Uterus (tissue), 4 donors: ENCODE measurements around the gene CACNA1A. TPM values are rescaled to one million over a fixed set of nuclear protein-coding genes. Genes with fewer than 3 reads are reported as not detected.
"Not testable (repeated sequence)": the region's sequence is repeated elsewhere in the genome, so short reads cannot be mapped to it uniquely, and the experiment has no call there.

Experiments used
- DNase-seq, 2 donors: peaks; one replicate each; pipeline ENCODE4 v3.0.0-alpha.2; 2019 to 2020
- H3K27ac ChIP-seq, 2 donors: fragments of 200-600 bp; sonication (generic); 1 replicate in 1 of 2; 2 replicates in 1 of 2; pipeline ENCODE4 v1.5.1; 2016 to 2018
- H3K27me3 ChIP-seq, 2 donors: fragments of 200-600 bp; sonication (generic); one replicate each; pipeline ENCODE4 v1.5.1; 2018 to 2019; ENCODE audit warnings: control low read depth in 1 of 2
- H3K36me3 ChIP-seq, 2 donors: fragments of 200-600 bp; sonication (generic); one replicate each; pipeline ENCODE4 v1.5.1; 2019; ENCODE audit warnings: control low read depth in 1 of 2
- H3K4me1 ChIP-seq, 2 donors: fragments of 200-600 bp; sonication (generic); one replicate each; pipeline ENCODE4 v1.5.1; 2018 to 2019; ENCODE audit warnings: control low read depth in 1 of 2
- H3K4me3 ChIP-seq, 2 donors: fragments of 200-600 bp; sonication (generic); 1 replicate in 1 of 2; 2 replicates in 1 of 2; pipeline ENCODE4 v1.5.1; 2018 to 2019; ENCODE audit warnings: mild to moderate bottlenecking in 1 of 2
- H3K9me3 ChIP-seq, 2 donors: fragments of 200-600 bp; sonication (generic); one replicate each; pipeline ENCODE4 v1.5.1; 2019; ENCODE audit warnings: control low read depth in 1 of 2
- POLR2A ChIP-seq, 2 donors: fragments of 450-650 bp; IDR thresholded peaks; one replicate each; pipeline ENCODE4 v1.6.1; 2016; ENCODE audit warnings: antibody characterized with exemption in 2 of 2, mild to moderate bottlenecking in 1 of 2, moderate library complexity in 1 of 2
- intact Hi-C: fragments of 100-400 bp; cut with DNase I; formaldehyde crosslinking; loops from one replicate; pipeline ENCODE4 v1.15.1; 2023; ENCODE audit warnings: low total_unique reads
- total RNA-seq, 4 donors: library from RNA; depleted of rRNA in 3 of 4; stranded (reverse); fragments of >200 nt in 3 of 4; gene quantifications; one replicate each; pipeline versions ENCODE4 v1.1.0 to v1.2.4, GENCODE V29; 2014 to 2023
- TF ChIP-seq, protein P1 (sequence below), 4 experiments: fragments of 200-600 bp in 2 of 4; fragments of 450-650 bp in 2 of 4; sonication (generic) in 2 of 4; IDR thresholded peaks; one replicate each; pipeline ENCODE4 v1.5.1; 2016 to 2019; ENCODE audit warnings: antibody characterized with exemption in 4 of 4, mild to moderate bottlenecking in 2 of 4, moderate library complexity in 1 of 4
- donor health status: DM: yes; HTN: yes; CAD: no.

Gene CACNA1A
- total RNA-seq, 4 donors from 2014 or later, result 0.77 to 5.8 (median 0.96) TPM

- H3K4me3 ChIP-seq, result no peak overlapping the region
- no peaks in the 10 kb centered on the region for H3K4me1 ChIP-seq
- H3K36me3 ChIP-seq, result no peaks in the 10 kb centered on the region
- DNase-seq, result no peak
- intact Hi-C loops, result no loop called here
- no peak overlapping the region for H3K27ac ChIP-seq
- H3K9me3 ChIP-seq, result no peaks in the 10 kb centered on the region
- H3K27me3 ChIP-seq, result no peaks in the 10 kb centered on the region
- TF ChIP-seq, protein P1, sequence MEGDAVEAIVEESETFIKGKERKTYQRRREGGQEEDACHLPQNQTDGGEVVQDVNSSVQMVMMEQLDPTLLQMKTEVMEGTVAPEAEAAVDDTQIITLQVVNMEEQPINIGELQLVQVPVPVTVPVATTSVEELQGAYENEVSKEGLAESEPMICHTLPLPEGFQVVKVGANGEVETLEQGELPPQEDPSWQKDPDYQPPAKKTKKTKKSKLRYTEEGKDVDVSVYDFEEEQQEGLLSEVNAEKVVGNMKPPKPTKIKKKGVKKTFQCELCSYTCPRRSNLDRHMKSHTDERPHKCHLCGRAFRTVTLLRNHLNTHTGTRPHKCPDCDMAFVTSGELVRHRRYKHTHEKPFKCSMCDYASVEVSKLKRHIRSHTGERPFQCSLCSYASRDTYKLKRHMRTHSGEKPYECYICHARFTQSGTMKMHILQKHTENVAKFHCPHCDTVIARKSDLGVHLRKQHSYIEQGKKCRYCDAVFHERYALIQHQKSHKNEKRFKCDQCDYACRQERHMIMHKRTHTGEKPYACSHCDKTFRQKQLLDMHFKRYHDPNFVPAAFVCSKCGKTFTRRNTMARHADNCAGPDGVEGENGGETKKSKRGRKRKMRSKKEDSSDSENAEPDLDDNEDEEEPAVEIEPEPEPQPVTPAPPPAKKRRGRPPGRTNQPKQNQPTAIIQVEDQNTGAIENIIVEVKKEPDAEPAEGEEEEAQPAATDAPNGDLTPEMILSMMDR (IDR thresholded peaks at IDR 0.05), result no peak
Measured at GRCh38 chr19:13190781-13191540, 315.3 kb downstream of the CACNA1A start.

- TF ChIP-seq POLR2A (IDR thresholded peaks at IDR 0.05), result no peak
- TF ChIP-seq, protein P1 (IDR thresholded peaks at IDR 0.05), result no peak
- H3K36me3 ChIP-seq, result no peaks in the 10 kb centered on the region
- no peak overlapping the region for H3K27ac ChIP-seq
- intact Hi-C loops, result no loop called here
- no peaks in the 10 kb centered on the region for H3K27me3 ChIP-seq
- H3K9me3 ChIP-seq, result no peaks in the 10 kb centered on the region
- no peak overlapping the region for H3K4me3 ChIP-seq
- DNase-seq, result no peak
- no peaks in the 10 kb centered on the region for H3K4me1 ChIP-seq
Measured at GRCh38 chr19:13189600-13189999, 316.7 kb downstream of the CACNA1A start.

DNA sequence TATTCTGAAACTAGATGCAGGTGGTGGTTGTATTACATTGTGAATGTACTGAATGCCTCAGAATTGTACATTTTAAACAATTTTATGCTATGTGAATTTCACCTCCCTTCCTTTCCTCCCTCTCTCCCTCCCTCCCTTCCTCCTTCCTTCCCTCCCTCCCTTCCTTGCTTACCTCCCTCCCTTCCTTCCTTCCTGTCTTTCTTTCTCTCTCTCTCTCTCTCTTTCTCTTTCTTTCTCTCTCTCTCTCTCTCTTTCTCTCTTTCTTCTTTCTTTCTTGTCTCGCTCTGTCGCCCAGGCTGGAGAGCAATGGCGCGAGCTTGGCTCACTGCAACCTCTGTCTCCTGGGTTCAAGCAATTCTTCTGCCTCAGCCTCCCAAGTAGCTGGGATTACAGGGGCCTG lies 318.9 kb downstream of the CACNA1A start:
- DNase-seq, result no peak
- no peak overlapping the region for H3K4me3 ChIP-seq
- H3K36me3 ChIP-seq, result no peaks in the 10 kb centered on the region
- no peaks in the 10 kb centered on the region for H3K4me1 ChIP-seq
- no peaks in the 10 kb centered on the region for H3K9me3 ChIP-seq
- no peaks in the 10 kb centered on the region for H3K27me3 ChIP-seq
- no peak overlapping the region for H3K27ac ChIP-seq
- TF ChIP-seq, protein P1 (IDR thresholded peaks at IDR 0.05), result no peak
- no peak for TF ChIP-seq POLR2A (IDR thresholded peaks at IDR 0.05)
- intact Hi-C loops, result no loop called here

GRCh38 chr19:13186688-13187087 lies 319.6 kb downstream of the CACNA1A start:
- intact Hi-C loops, H3K9me3 ChIP-seq, H3K27ac ChIP-seq, DNase-seq, H3K4me1 ChIP-seq, H3K36me3 ChIP-seq, H3K27me3 ChIP-seq, H3K4me3 ChIP-seq: not testable (repeated sequence)

DNA sequence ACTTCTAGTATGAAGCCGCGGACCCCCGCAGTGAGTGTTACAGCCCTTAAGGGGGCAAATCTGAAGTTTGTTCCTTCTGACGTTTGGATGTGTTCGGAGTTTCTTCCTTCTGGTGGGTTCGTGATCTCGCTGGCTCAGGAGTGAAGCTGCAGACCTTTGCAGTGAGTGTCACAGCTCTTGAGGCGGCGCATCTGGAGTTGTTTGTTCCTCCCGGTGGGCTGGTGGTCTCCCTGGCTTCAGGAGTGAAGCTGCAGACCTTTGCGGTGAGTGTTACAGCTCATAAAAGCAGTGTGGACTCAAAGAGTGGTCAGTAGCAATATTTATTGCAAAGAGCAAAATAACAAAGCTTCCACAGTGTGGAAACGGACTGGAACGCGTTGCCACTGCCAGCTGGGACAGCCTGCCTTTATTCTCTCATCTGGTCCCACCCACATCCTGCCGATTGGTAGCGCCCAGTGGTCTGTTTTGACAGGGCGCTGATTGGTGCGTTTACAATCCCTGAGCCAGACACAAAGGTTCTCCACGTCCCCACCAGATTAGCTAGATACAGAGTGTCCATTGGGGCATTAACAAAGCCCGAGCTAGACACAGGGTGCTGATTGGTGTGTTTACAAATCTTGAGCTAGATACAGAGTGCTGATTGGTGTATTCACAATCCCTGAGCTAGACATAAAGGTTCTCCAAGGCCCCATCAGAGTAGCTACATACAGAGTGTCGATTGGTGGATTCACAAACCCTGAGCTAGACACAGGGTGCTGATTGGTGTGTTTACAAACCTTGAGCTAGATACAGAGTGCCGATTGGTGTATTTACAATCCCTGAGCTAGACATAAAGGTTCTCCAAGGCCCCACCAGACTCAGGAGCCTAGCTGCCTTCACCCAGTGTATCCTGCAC lies 320.3 kb downstream of the CACNA1A start:
- H3K27ac ChIP-seq, H3K27me3 ChIP-seq, H3K4me1 ChIP-seq, DNase-seq, H3K9me3 ChIP-seq, H3K4me3 ChIP-seq, intact Hi-C loops, H3K36me3 ChIP-seq: not testable (repeated sequence)

DNA sequence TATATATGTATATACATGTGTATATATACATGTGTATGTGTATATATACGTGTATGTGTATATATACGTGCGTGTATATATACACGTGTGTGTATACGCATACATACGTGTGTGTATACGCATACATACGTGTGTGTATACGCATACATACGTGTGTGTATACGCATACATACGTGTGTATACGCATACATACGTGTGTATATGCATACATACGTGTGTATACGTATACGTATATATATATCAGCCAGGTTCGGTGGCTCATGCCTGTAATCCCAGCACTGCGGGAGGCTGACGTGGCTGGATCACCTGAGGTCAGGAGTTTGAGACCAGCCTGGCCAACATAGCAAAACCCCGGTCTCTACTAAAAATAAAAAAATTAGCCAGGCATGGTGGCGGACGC lies 321.4 kb downstream of the CACNA1A start:
- H3K4me3 ChIP-seq, H3K27me3 ChIP-seq, DNase-seq, H3K27ac ChIP-seq, H3K9me3 ChIP-seq, H3K36me3 ChIP-seq, H3K4me1 ChIP-seq, intact Hi-C loops: not testable (repeated sequence)
